Activated B cell treated with CpG ODN at 0.5 μM for 24 hours (primary cell): ENCODE measurements around the gene CBLIF. TPM values are rescaled to one million over a fixed set of nuclear protein-coding genes. Genes with fewer than 3 reads are reported as not detected.
"Not testable (repeated sequence)": the region's sequence is repeated elsewhere in the genome, so short reads cannot be mapped to it uniquely, and the experiment has no call there.

Experiments used
- ATAC-seq: fragments of 200-7000 bp; cut with Tn5 transposase; one replicate; pipeline ENCODE4 v1.10.0; 2021; ENCODE audit warnings: low read depth, mild to moderate bottlenecking, moderate library complexity
- CTCF ChIA-PET: fragments of 350-600 bp; sonication (Branson Sonifier 250); formaldehyde crosslinking; loops from one replicate; lab custom pipeline; 2021; ENCODE audit warnings: antibody characterized with exemption; lab: Charles Lee
- POLR2A ChIA-PET: fragments of 350-600 bp; sonication (Branson Sonifier 250); formaldehyde crosslinking; loops from one replicate; lab custom pipeline; 2021; ENCODE audit warnings: antibody characterized with exemption; lab: Charles Lee
- DNase-seq: peaks from one replicate; pipeline ENCODE4 v3.0.0; 2022
- H3K27ac Mint-ChIP-seq: one replicate; pipeline ENCODE4 v1.8.0; 2020; ENCODE audit warnings: mixed read lengths
- H3K27me3 Mint-ChIP-seq: one replicate; pipeline ENCODE4 v1.8.0; 2021; ENCODE audit warnings: mixed read lengths
- H3K36me3 Mint-ChIP-seq: one replicate; pipeline ENCODE4 v1.8.0; 2021; ENCODE audit warnings: low read depth, mixed read lengths
- H3K4me1 Mint-ChIP-seq: one replicate; pipeline ENCODE4 v1.8.0; 2021; ENCODE audit warnings: mixed read lengths
- H3K4me3 Mint-ChIP-seq: one replicate; pipeline ENCODE4 v1.8.0; 2020; ENCODE audit warnings: mild to moderate bottlenecking, mixed read lengths
- H3K9me3 Mint-ChIP-seq: one replicate; pipeline ENCODE4 v1.8.0; 2020; ENCODE audit warnings: mixed read lengths
- CTCF ChIP-seq: fragments of 200-600 bp; IDR thresholded peaks from one replicate; pipeline ENCODE4 v1.8.0; 2022; ENCODE audit warnings: antibody characterized with exemption, mild to moderate bottlenecking
- intact Hi-C: fragments of 100-400 bp; cut with micrococcal nuclease; formaldehyde crosslinking; loops from one replicate; pipeline ENCODE4 v1.15.1; 2024
- total RNA-seq: library from RNA; stranded (reverse); gene quantifications from 2 replicates; pipeline ENCODE4 v1.2.3, GENCODE V29; 2022

Gene CBLIF
- not detected in 2 replicates for total RNA-seq

GRCh38 chr11:59845399-59845798 is at the start of gene CBLIF:
Gene CBLIF, minus strand, starts transcription at chr11:59845499. Its CDS starts 46 bp downstream, at chr11:59845453.
- ChIA-PET POLR2A (no interaction called here), CTCF (no interaction called here)
- intact Hi-C loops: no loop called here
- TF ChIP-seq CTCF: no peak
- Mint-ChIP-seq H3K36me3 (no peaks in the 10 kb centered on the region), H3K27me3 (peaks cover 5% of the 10 kb centered on the region), H3K4me3 (no peak within 1 kb of the TSS), H3K27ac (no peak within 1 kb of the TSS), H3K4me1 (no peaks in the 10 kb centered on the region), H3K9me3 (no peaks in the 10 kb centered on the region)
- ATAC-seq (no peak), DNase-seq (no peak)

- Mint-ChIP-seq H3K4me1 (no peaks in the 10 kb centered on the region), H3K27me3 (peaks cover 14% of the 10 kb centered on the region), H3K36me3 (peaks cover under 1% of the 10 kb centered on the region), H3K4me3 (no peak overlapping the region), H3K27ac (no peak overlapping the region), H3K9me3 (peaks cover 10% of the 10 kb centered on the region)
- DNase-seq (no peak), ATAC-seq (no peak)
- ChIA-PET POLR2A (no interaction called here), CTCF (no interaction called here)
- intact Hi-C loops: no loop called here
- no peak for TF ChIP-seq CTCF
These were observed 49.3 kb upstream of the CBLIF start for GRCh38 chr11:59894616-59895015.

GRCh38 chr11:59891781-59892181 is 46.5 kb upstream of the CBLIF start:
- DNase-seq (no peak), ATAC-seq (no peak)
- no peak overlapping the region for H3K4me3 Mint-ChIP-seq
- no peaks in the 10 kb centered on the region for H3K4me1 Mint-ChIP-seq
- ChIA-PET CTCF (no interaction called here), POLR2A (no interaction called here)
- no peak overlapping the region for H3K27ac Mint-ChIP-seq
- peaks cover 16% of the 10 kb centered on the region for H3K36me3 Mint-ChIP-seq
- peaks cover 33% of the 10 kb centered on the region for H3K9me3 Mint-ChIP-seq
- TF ChIP-seq CTCF: no peak
- intact Hi-C loops: no loop called here
- H3K27me3 Mint-ChIP-seq: peaks cover 25% of the 10 kb centered on the region

- CTCF ChIA-PET, H3K4me3 Mint-ChIP-seq, H3K27ac Mint-ChIP-seq, intact Hi-C loops, H3K4me1 Mint-ChIP-seq, ATAC-seq, POLR2A ChIA-PET, DNase-seq: not testable (repeated sequence)
- Mint-ChIP-seq H3K36me3 (peaks cover 16% of the 10 kb centered on the region), H3K27me3 (peaks cover 15% of the 10 kb centered on the region), H3K9me3 (peaks cover 37% of the 10 kb centered on the region)
These were observed 41.9 kb upstream of the CBLIF start for GRCh38 chr11:59887156-59887555.

- peaks cover 8% of the 10 kb centered on the region for H3K36me3 Mint-ChIP-seq
- CTCF ChIA-PET: no interaction called here
- no peak for ATAC-seq
These were observed 38.3 kb upstream of the CBLIF start for GRCh38 chr11:59883597-59883996.

More at GRCh38 chr11:59883597-59883996, 38.3 kb upstream of the CBLIF start:
- Mint-ChIP-seq H3K4me1 (no peaks in the 10 kb centered on the region), H3K9me3 (peaks cover 16% of the 10 kb centered on the region), H3K4me3 (no peak overlapping the region), H3K27me3 (peaks cover 7% of the 10 kb centered on the region), H3K27ac (no peak overlapping the region)
- no peak for TF ChIP-seq CTCF
- intact Hi-C loops: no loop called here
- DNase-seq: no peak
- POLR2A ChIA-PET: no interaction called here
